ENCODE results near the gene KIF13A.
"Not testable (repeated sequence)": the region's sequence is repeated elsewhere in the genome, so short reads cannot be mapped to it uniquely, and the experiment has no call there.

KIF13A gene

GRCh38 chr6:17859846-17860245 is 127.6 kb downstream of the KIF13A start:
- no peak overlapping the region for H3K27ac ChIP-seq
- TF ChIP-seq ZFX (IDR thresholded peaks at IDR 0.05; ENCODE audit: borderline replicate concordance) (no peak), CTCF (IDR thresholded peaks at IDR 0.05) (no peak)

GRCh38 chr6:17858584-17858983 is 128.9 kb downstream of the KIF13A start:
- H3K27ac ChIP-seq: no peak overlapping the region

GRCh38 chr6:17857188-17857587 is 130.2 kb downstream of the KIF13A start:
- H3K27ac ChIP-seq: not testable (repeated sequence)

More at GRCh38 chr6:17858584-17858983, 128.9 kb downstream of the KIF13A start:
- TF ChIP-seq CTCF (IDR thresholded peaks at IDR 0.05) (no peak), ZFX (IDR thresholded peaks at IDR 0.05; ENCODE audit: borderline replicate concordance) (no peak)

GRCh38 chr6:17856306-17856705 is 131.1 kb downstream of the KIF13A start:
- H3K27ac ChIP-seq: no peak overlapping the region
- no peak for TF ChIP-seq ZFX (IDR thresholded peaks at IDR 0.05; ENCODE audit: borderline replicate concordance)
- TF ChIP-seq CTCF (IDR thresholded peaks at IDR 0.05): no peak

- H3K27ac ChIP-seq: no peak overlapping the region
- no peak for TF ChIP-seq CTCF (IDR thresholded peaks at IDR 0.05)
- TF ChIP-seq ZFX (IDR thresholded peaks at IDR 0.05; ENCODE audit: borderline replicate concordance): no peak
Observed at GRCh38 chr6:17855381-17855780, 132.1 kb downstream of the KIF13A start.

- no peak overlapping the region for H3K27ac ChIP-seq
- no peak for TF ChIP-seq CTCF (IDR thresholded peaks at IDR 0.05)
- TF ChIP-seq ZFX (IDR thresholded peaks at IDR 0.05; ENCODE audit: borderline replicate concordance): no peak
Observed at GRCh38 chr6:17853533-17853932, 133.9 kb downstream of the KIF13A start.

GRCh38 chr6:17851720-17852161 is 135.7 kb downstream of the KIF13A start:
- TF ChIP-seq ZFX (IDR thresholded peaks at IDR 0.05; ENCODE audit: borderline replicate concordance) (no peak), CTCF (IDR thresholded peaks at IDR 0.05) (no peak)
- H3K27ac ChIP-seq: no peak overlapping the region

- H3K27ac ChIP-seq: no peak overlapping the region
- no peak for TF ChIP-seq CTCF (IDR thresholded peaks at IDR 0.05)
- no peak for TF ChIP-seq ZFX (IDR thresholded peaks at IDR 0.05; ENCODE audit: borderline replicate concordance)
Observed at GRCh38 chr6:17851001-17851719, 136.3 kb downstream of the KIF13A start.

Measured in 22Rv1 (cell line).